Bronchial epithelial cell (primary cell): Measurements from ENCODE around the gene JARID2. TPM values are rescaled to one million over a fixed set of nuclear protein-coding genes. Genes with fewer than 3 reads are reported as not detected.

ENCODE experiments used
- DNase-seq: peaks from one replicate; pipeline ENCODE4 v3.0.0-alpha.2; 2010; ENCODE audit warnings: low read depth
- FAIRE-seq: peaks from 2 replicates; lab custom pipeline; 2011; peaks lifted over from hg19 to GRCh38; lab: Jason Lieb, UNC
- H3K27me3 ChIP-seq: 2 replicates; pipeline ENCODE4 v1.5.1; 2011; ENCODE audit warnings: low read length; ENCODE audit not compliant: control insufficient read depth, insufficient read depth
- H3K36me3 ChIP-seq: 2 replicates; pipeline ENCODE4 v1.5.1; 2011; ENCODE audit warnings: low read length; ENCODE audit not compliant: control insufficient read depth, insufficient read depth
- H3K4me3 ChIP-seq: 2 replicates; pipeline ENCODE4 v1.5.1; 2011; ENCODE audit warnings: mild to moderate bottlenecking, low read depth, low read length, control low read depth
- total RNA-seq: library from RNA; depleted of rRNA; stranded (reverse); fragments of >200 nt; gene quantifications from 2 replicates; pipeline ENCODE4 v1.2.1, GENCODE V29; 2014
- TF ChIP-seq, protein P1 (sequence below): IDR thresholded peaks from 2 replicates; pipeline ENCODE4 v1.5.1; 2011; ENCODE audit warnings: mild to moderate bottlenecking, moderate library complexity, low read length, control low read depth, inconsistent platforms; ENCODE audit not compliant: insufficient read depth, severe bottlenecking

JARID2 gene
- total RNA-seq, 1 donor from 2014 or later, result 29.2 TPM

DNA sequence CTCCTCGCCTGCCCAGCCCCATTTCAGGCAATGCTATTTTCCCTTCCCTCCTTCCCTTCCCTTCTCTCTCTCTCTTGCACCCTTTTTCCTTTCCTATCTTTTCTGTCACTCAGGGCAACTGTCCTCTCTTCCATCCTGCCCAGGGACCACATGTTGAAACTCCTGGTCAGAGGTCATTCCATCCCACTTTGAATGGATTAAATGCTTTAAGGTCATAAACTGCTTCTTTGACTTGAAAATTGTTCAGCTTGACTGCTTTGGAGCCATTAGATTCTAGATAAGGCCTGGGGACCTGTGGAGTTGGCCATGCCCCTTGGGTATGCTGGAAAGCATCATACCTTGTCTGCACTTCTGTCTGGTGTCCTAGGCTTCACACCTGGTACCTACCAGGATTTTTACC is 310.8 kb downstream of the JARID2 start:
- FAIRE-seq (no peak), DNase-seq (no peak)
- TF ChIP-seq, protein P1, sequence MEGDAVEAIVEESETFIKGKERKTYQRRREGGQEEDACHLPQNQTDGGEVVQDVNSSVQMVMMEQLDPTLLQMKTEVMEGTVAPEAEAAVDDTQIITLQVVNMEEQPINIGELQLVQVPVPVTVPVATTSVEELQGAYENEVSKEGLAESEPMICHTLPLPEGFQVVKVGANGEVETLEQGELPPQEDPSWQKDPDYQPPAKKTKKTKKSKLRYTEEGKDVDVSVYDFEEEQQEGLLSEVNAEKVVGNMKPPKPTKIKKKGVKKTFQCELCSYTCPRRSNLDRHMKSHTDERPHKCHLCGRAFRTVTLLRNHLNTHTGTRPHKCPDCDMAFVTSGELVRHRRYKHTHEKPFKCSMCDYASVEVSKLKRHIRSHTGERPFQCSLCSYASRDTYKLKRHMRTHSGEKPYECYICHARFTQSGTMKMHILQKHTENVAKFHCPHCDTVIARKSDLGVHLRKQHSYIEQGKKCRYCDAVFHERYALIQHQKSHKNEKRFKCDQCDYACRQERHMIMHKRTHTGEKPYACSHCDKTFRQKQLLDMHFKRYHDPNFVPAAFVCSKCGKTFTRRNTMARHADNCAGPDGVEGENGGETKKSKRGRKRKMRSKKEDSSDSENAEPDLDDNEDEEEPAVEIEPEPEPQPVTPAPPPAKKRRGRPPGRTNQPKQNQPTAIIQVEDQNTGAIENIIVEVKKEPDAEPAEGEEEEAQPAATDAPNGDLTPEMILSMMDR, result no peak
- H3K36me3 ChIP-seq, result no peaks in the 10 kb centered on the region
- H3K4me3 ChIP-seq, result no peak overlapping the region
- H3K27me3 ChIP-seq, result no peaks in the 10 kb centered on the region

DNA sequence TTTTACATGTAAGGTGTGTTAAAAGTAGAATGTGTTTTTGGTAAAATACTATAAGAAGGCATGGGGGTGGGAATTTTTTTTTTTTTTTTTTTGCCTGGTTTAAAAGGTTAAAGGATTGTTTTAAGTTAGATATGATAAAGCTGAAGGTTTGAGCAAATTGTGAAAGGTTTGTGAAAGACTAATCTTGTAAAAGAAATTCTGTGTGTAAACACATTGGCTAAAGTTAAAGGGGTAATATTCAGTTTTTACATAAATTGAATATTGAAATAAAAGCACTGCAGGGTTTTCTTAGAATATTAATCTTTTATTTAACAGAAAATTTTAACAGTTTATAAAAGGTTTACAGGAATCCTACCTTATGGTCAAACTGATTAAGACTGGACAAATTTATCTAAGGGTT is 311.3 kb downstream of the JARID2 start:
- Histone ChIP-seq H3K36me3 (no peaks in the 10 kb centered on the region), H3K4me3 (no peak overlapping the region), H3K27me3 (no peaks in the 10 kb centered on the region)
- TF ChIP-seq, protein P1, result no peak
- FAIRE-seq, result no peak
- DNase-seq, result no peak

DNA sequence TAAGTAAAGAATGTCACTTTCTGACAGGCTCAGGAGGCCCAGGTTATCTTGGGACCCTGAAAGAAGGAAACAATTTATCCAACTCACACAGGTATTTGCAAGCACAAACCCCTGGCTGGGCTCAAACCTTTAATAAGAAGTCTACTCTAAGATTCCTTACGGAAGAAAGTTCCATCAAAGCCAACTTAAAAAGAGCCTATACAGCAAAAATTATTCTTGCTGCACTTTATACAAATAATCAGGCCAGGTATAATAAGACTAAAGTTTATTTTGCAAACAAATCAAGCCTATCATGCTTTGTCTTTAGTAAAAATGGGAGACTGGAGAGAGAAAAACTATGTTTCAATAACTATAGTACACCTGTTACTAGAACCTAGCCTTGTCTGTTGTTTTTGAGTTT is 314.8 kb downstream of the JARID2 start:
- no peak for FAIRE-seq

DNA sequence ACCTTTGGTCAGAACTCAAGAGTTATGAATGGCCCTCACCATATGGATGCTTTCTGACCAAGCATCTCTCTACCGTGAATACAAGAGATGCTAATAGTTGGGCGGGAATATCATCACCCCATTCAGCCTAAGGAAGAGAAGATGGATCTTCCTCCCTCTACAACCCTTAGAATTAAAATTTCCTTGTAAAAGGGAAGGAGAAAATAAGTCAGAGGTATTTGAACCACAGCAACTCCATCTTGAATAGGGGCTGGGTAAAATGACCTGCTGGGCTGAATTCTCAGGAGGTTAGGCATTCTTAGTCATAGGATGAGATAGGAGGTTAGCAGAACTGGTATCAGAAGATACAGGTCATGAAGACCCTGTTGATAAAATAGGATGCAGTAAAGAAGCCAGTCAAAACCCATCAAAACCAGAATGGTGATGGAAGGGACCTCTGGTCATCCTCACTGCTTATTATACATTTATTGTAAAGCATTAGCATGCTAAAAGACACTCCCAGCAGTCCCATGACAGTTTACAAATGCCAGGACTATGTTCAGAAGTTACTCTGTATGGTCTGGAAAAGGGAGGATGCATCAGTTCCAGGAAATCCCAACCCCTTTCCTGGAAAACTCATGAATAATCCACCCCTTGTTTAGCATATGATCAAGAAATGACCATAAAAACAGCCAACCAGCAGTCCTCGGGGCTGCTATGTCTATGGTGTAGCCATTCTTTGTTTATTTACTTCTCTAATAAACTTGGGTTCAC is 315.8 kb downstream of the JARID2 start:
- no peak for FAIRE-seq
- no peak overlapping the region for H3K4me3 ChIP-seq

More for the DNA sequence above, 314.8 kb downstream of the JARID2 start:
- Histone ChIP-seq H3K36me3 (no peaks in the 10 kb centered on the region), H3K27me3 (no peaks in the 10 kb centered on the region), H3K4me3 (no peak overlapping the region)
- TF ChIP-seq, protein P1, result no peak
- no peak for DNase-seq

DNA sequence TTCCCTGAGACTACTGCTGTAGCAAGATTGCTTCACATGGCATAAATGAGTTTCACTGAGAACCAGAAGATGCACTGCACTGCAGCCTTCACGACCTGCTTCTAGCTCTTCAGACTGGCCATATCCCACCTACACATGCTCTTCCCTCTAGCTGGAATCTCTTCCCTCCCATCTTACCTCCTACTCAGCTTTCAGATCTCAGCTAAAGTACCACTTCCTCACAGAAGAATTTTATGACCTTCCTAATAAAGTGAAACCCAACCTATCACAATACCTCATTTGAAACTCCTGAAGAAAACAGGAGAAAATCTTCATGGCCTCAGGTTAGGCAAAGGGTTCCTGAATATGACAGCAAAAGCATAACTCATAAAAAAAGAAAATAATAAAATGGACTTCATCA is 317.1 kb downstream of the JARID2 start:
- FAIRE-seq (no peak), DNase-seq (no peak)
- Histone ChIP-seq H3K27me3 (no peaks in the 10 kb centered on the region), H3K36me3 (no peaks in the 10 kb centered on the region), H3K4me3 (no peak overlapping the region)
- TF ChIP-seq, protein P1, result no peak

More for the DNA sequence above, 315.8 kb downstream of the JARID2 start:
- TF ChIP-seq, protein P1, result no peak
- no peak for DNase-seq
- Histone ChIP-seq H3K27me3 (no peaks in the 10 kb centered on the region), H3K36me3 (no peaks in the 10 kb centered on the region)
